GM23338 (cell line): ENCODE data around the gene ZNF280C. TPM values are rescaled to one million over a fixed set of nuclear protein-coding genes. Genes with fewer than 3 reads are reported as not detected.

Experiments used
- ATAC-seq: fragments of 200-7000 bp; cut with Tn5 transposase; 3 replicates; pipeline ENCODE4 v1.9.1; 2020
- DNase-seq: peaks from one replicate; pipeline ENCODE4 v3.0.0-alpha.2; 2015; ENCODE audit warnings: low spot score
- H2AFZ ChIP-seq: fragments of 200-600 bp; sonication (generic); 2 replicates; pipeline ENCODE4 v1.8.0; 2016; ENCODE audit warnings: antibody characterized with exemption, mild to moderate bottlenecking, moderate library complexity
- H3F3A ChIP-seq: fragments of 200-600 bp; sonication (generic); replicated peaks from 2 replicates; pipeline ENCODE4 v1.8.0; 2017; ENCODE audit warnings: antibody characterized with exemption, mixed run types, low read depth
- H3K27ac ChIP-seq: fragments of 200-600 bp; sonication (generic); 2 replicates; pipeline ENCODE4 v1.6.1; 2016; ENCODE audit warnings: low read depth
- H3K27me3 ChIP-seq: fragments of 200-600 bp; sonication (generic); 2 replicates; pipeline ENCODE4 v1.8.0; 2016; ENCODE audit warnings: mild to moderate bottlenecking, mixed run types, moderate library complexity; ENCODE audit not compliant: insufficient read depth
- H3K36me3 ChIP-seq: fragments of 200-600 bp; sonication (generic); 2 replicates; pipeline ENCODE4 v1.8.0; 2016; ENCODE audit warnings: mild to moderate bottlenecking; ENCODE audit not compliant: insufficient read depth
- H3K4me1 ChIP-seq: fragments of 200-600 bp; sonication (generic); 2 replicates; pipeline ENCODE4 v1.8.0; 2016; ENCODE audit warnings: mild to moderate bottlenecking, moderate library complexity; ENCODE audit not compliant: insufficient read depth
- H3K4me2 ChIP-seq: fragments of 200-600 bp; sonication (generic); 2 replicates; pipeline ENCODE4 v1.7.1; 2017; ENCODE audit warnings: mixed run types
- H3K4me3 ChIP-seq: fragments of 200-600 bp; sonication (generic); 2 replicates; pipeline ENCODE4 v1.6.1; 2016; ENCODE audit warnings: mixed run types
- H3K79me2 ChIP-seq: fragments of 200-600 bp; sonication (generic); replicated peaks from 2 replicates; pipeline ENCODE4 v1.8.0; 2017; ENCODE audit warnings: mild to moderate bottlenecking; ENCODE audit not compliant: insufficient read depth
- H3K9me2 ChIP-seq: fragments of 200-600 bp; sonication (generic); 2 replicates; pipeline ENCODE4 v1.8.0; 2017; ENCODE audit not compliant: insufficient read depth
- H4K20me1 ChIP-seq: fragments of 200-600 bp; sonication (generic); replicated peaks from 2 replicates; pipeline ENCODE4 v1.8.0; 2017; ENCODE audit warnings: mild to moderate bottlenecking; ENCODE audit not compliant: insufficient read depth
- H3K27ac Mint-ChIP-seq: 2 replicates; pipeline ENCODE4 v1.8.0; 2020; ENCODE audit warnings: inconsistent platforms, mild to moderate bottlenecking, moderate library complexity, mixed read lengths
- H3K27me3 Mint-ChIP-seq: 3 replicates; pipeline ENCODE4 v1.8.0; 2022; ENCODE audit warnings: low read depth, mild to moderate bottlenecking, moderate library complexity, mixed read lengths, inconsistent platforms; ENCODE audit not compliant: insufficient read depth, poor library complexity
- H3K36me3 Mint-ChIP-seq: 3 replicates; pipeline ENCODE4 v1.8.0; 2021; ENCODE audit warnings: low read depth, mild to moderate bottlenecking, inconsistent platforms, moderate library complexity, mixed read lengths
- H3K4me1 Mint-ChIP-seq: 3 replicates; pipeline ENCODE4 v1.8.0; 2020; ENCODE audit warnings: mild to moderate bottlenecking, inconsistent platforms, mixed read lengths
- H3K4me3 Mint-ChIP-seq: 3 replicates; pipeline ENCODE4 v1.8.0; 2021; ENCODE audit warnings: moderate library complexity, mild to moderate bottlenecking, inconsistent platforms, mixed read lengths
- H3K9me3 Mint-ChIP-seq: 3 replicates; pipeline ENCODE4 v1.8.0; 2020; ENCODE audit warnings: moderate library complexity, mild to moderate bottlenecking, inconsistent platforms, mixed read lengths
- CREB1 ChIP-seq: fragments of 250-450 bp; sonication (Bioruptor Pico); IDR thresholded peaks from 2 replicates; pipeline ENCODE4 v1.5.0; 2020; ENCODE audit warnings: low read depth, mild to moderate bottlenecking, moderate library complexity
- CTCF ChIP-seq, 2 experiments: fragments of 200-600 bp in 1 of 2; sonication (generic) in 1 of 2; conservative IDR thresholded peaks; 2 replicates each; pipeline versions ENCODE4 v1.5.1 to v1.6.1; 2016 to 2017; ENCODE audit warnings: antibody characterized with exemption in 2 of 2, low read depth in 2 of 2, mild to moderate bottlenecking in 2 of 2, moderate library complexity in 1 of 2
- POLR2AphosphoS5 ChIP-seq: IDR thresholded peaks from 2 replicates; pipeline ENCODE4 v1.6.1; 2016; ENCODE audit warnings: antibody characterized with exemption, low read depth
- ZNF462 ChIP-seq: fragments of 250-450 bp; sonication (Bioruptor Pico); IDR thresholded peaks from 2 replicates; pipeline ENCODE4 v1.5.0; 2020; ENCODE audit warnings: mild to moderate bottlenecking, moderate library complexity
- polyA plus RNA-seq: library from polyadenylated mRNA; unstranded; fragments of >200 nt; fragmentation: Nextera tagmentation; extraction: Ambion mirVana; gene quantifications from 2 replicates; pipeline ENCODE4 v1.2.1, GENCODE V29; 2016
- total RNA-seq: library from RNA; depleted of rRNA; stranded (reverse); fragments of >200 nt; shearing (Covaris generic); gene quantifications from 2 replicates; pipeline ENCODE4 v1.2.3, GENCODE V29; 2014

The ZNF280C gene
- total and polyA plus RNA-seq, 2 experiments from 2014 or later: 7.9 to 14.4 TPM

DNA sequence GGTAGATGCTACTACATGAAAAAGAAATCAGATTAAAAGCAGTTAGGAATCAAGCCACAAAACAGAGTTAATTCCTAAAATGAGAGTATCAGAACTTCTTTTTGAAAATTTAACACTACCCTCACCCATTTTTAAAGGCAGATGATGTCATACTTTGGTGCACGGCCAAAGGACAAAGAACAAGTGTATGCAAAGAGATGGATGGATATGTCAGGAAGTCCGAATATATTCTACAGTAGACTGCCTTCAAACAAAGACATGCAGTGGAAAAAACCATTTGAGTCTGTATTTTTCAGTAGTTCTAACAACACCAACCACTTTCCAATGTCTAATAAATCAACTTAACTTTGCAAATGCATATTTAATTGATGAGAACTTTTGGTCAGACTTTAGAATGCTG, 105.3 kb downstream of the ZNF280C start:
- no peaks in the 10 kb centered on the region for H3K27me3 ChIP-seq
- no peak overlapping the region for H3K4me2 ChIP-seq
- Mint-ChIP-seq H3K27ac (no peak overlapping the region), H3K4me3 (no peak overlapping the region), H3K4me1 (peaks cover 10% of the 10 kb centered on the region; the same call in 2 of the 3 replicates), H3K36me3 (no peaks in the 10 kb centered on the region; the same call in 1 of the 3 replicates), H3K9me3 (no peaks in the 10 kb centered on the region; the same call in 2 of the 3 replicates), H3K27me3 (no peaks in the 10 kb centered on the region)
- H3F3A ChIP-seq: no peaks in the 10 kb centered on the region
- H3K4me1 ChIP-seq: peaks cover 7% of the 10 kb centered on the region
- H4K20me1 ChIP-seq: no peaks in the 10 kb centered on the region
- H3K4me3 ChIP-seq: no peak overlapping the region
- no peaks in the 10 kb centered on the region for H3K36me3 ChIP-seq
- no peak for TF ChIP-seq CTCF (conservative IDR thresholded peaks at IDR 0.05; ENCODE audit: low read depth in 2 of 2)
- TF ChIP-seq CREB1 (CRISPR knock-in tag): no peak
- no peak for TF ChIP-seq ZNF462 (CRISPR knock-in tag)
- TF ChIP-seq POLR2AphosphoS5: no peak
- peaks cover 45% of the 10 kb centered on the region for H3K79me2 ChIP-seq
- DNase-seq: no peak
- H3K27ac ChIP-seq: no peak overlapping the region
- ATAC-seq: no peak
- no peaks in the 10 kb centered on the region for H3K9me2 ChIP-seq
- H2AFZ ChIP-seq: no peak overlapping the region
